Lower leg skin (tissue), 4 donors: ENCODE data around the gene R3HDML. TPM values are rescaled to one million over a fixed set of nuclear protein-coding genes. Genes with fewer than 3 reads are reported as not detected.

Source experiments
- DNase-seq, 2 donors: peaks; one replicate each; pipeline ENCODE4 v3.0.0-alpha.2; 2019; ENCODE audit warnings: low spot score in 2 of 2
- H3K4me3 ChIP-seq: fragments of 200-600 bp; sonication (generic); 2 replicates; pipeline ENCODE4 v1.5.1; 2017; ENCODE audit warnings: mild to moderate bottlenecking, low read depth; ENCODE audit not compliant: poor library complexity, severe bottlenecking
- CTCF ChIP-seq, 3 donors: fragments of 450-650 bp; IDR thresholded peaks; one replicate each; pipeline ENCODE4 v1.5.1; 2016; ENCODE audit warnings: antibody characterized with exemption in 3 of 3, mild to moderate bottlenecking in 3 of 3, moderate library complexity in 2 of 3
- POLR2A ChIP-seq, 2 donors: fragments of 450-650 bp; IDR thresholded peaks; one replicate each; pipeline ENCODE4 v1.6.1; 2016 to 2017; ENCODE audit warnings: antibody characterized with exemption in 2 of 2, mild to moderate bottlenecking in 1 of 2, moderate library complexity in 1 of 2
- WGBS, 2 donors: methylation state at CpG; one replicate each; pipeline ENCODE4 v1.1.5; 2018; 5-methylcytosine and 5-hydroxymethylcytosine counted together
- intact Hi-C: fragments of 100-400 bp; cut with DNase I; formaldehyde crosslinking; loops from one replicate; pipeline ENCODE4 v1.15.0; 2023; ENCODE audit warnings: low total_unique reads
- total RNA-seq, 4 donors: library from RNA; depleted of rRNA; stranded (reverse); fragments of >200 nt; gene quantifications; one replicate each; pipeline ENCODE4 v1.1.0, GENCODE V29; 2016

R3HDML gene
- total RNA-seq, 4 donors from 2014 or later = not detected

GRCh38 chr20:44355498-44356352, 18.9 kb downstream of the R3HDML start, which contains the start of gene HNF4A:
TSS of gene HNF4A (plus strand) at chr20:44355699. CDS start at chr20:44355805, 106 bp downstream.
- DNase-seq = no peak
- 87 to 90% methylated on average over 37 to 39 of the region's 40 CpGs for WGBS, 2 donors
- TF ChIP-seq CTCF (IDR thresholded peaks at IDR 0.05) = no peak
- TF ChIP-seq POLR2A (IDR thresholded peaks at IDR 0.05) = no peak
- intact Hi-C loops = no loop called here
- H3K4me3 ChIP-seq = no peak within 1 kb of the TSS

- no peak for DNase-seq
- no peak overlapping the region for H3K4me3 ChIP-seq
- 79 to 86% methylated on average over 14 of the region's 14 CpGs for WGBS, 2 donors
- TF ChIP-seq POLR2A (IDR thresholded peaks at IDR 0.05) (no peak), CTCF (IDR thresholded peaks at IDR 0.05) (no peak)
- intact Hi-C loops = no loop called here
Measured at GRCh38 chr20:44356353-44356723, 19.5 kb downstream of the R3HDML start.

GRCh38 chr20:44357020-44357419, 20.2 kb downstream of the R3HDML start:
- H3K4me3 ChIP-seq = no peak overlapping the region
- intact Hi-C loops = no loop called here
- TF ChIP-seq POLR2A (IDR thresholded peaks at IDR 0.05) (no peak), CTCF (IDR thresholded peaks at IDR 0.05) (no peak)
- WGBS, 2 donors = 66 to 73% methylated on average over 2 of the region's 2 CpGs
- DNase-seq = no peak

GRCh38 chr20:44357555-44358125, 20.8 kb downstream of the R3HDML start:
- TF ChIP-seq CTCF (IDR thresholded peaks at IDR 0.05) (no peak), POLR2A (IDR thresholded peaks at IDR 0.05) (no peak)
- 58% methylated on average over 4 of the region's 4 CpGs for WGBS, 2 donors
- intact Hi-C loops = no loop called here
- no peak for DNase-seq
- no peak overlapping the region for H3K4me3 ChIP-seq

- TF ChIP-seq CTCF (IDR thresholded peaks at IDR 0.05) = no peak
- H3K4me3 ChIP-seq = no peak overlapping the region
- intact Hi-C loops = no loop called here
- 87 to 91% methylated on average over 8 of the region's 8 CpGs for WGBS, 2 donors
- DNase-seq = no peak
Measured at GRCh38 chr20:44358776-44359175, 21.9 kb downstream of the R3HDML start.
